Bronchial epithelial cell (primary cell): ENCODE measurements around the gene DUSP7. TPM values are rescaled to one million over a fixed set of nuclear protein-coding genes. Genes with fewer than 3 reads are reported as not detected.

Experiments used
- DNase-seq: peaks from one replicate; pipeline ENCODE4 v3.0.0-alpha.2; 2010; ENCODE audit warnings: low read depth
- FAIRE-seq: peaks from 2 replicates; lab custom pipeline; 2011; peaks lifted over from hg19 to GRCh38; lab: Jason Lieb, UNC
- H3K27me3 ChIP-seq: 2 replicates; pipeline ENCODE4 v1.5.1; 2011; ENCODE audit warnings: low read length; ENCODE audit not compliant: control insufficient read depth, insufficient read depth
- H3K36me3 ChIP-seq: 2 replicates; pipeline ENCODE4 v1.5.1; 2011; ENCODE audit warnings: low read length; ENCODE audit not compliant: control insufficient read depth, insufficient read depth
- H3K4me3 ChIP-seq: 2 replicates; pipeline ENCODE4 v1.5.1; 2011; ENCODE audit warnings: mild to moderate bottlenecking, low read depth, low read length, control low read depth
- CTCF ChIP-seq: IDR thresholded peaks from 2 replicates; pipeline ENCODE4 v1.5.1; 2011; ENCODE audit warnings: mild to moderate bottlenecking, moderate library complexity, low read length, control low read depth, inconsistent platforms; ENCODE audit not compliant: insufficient read depth, severe bottlenecking
- total RNA-seq: library from RNA; depleted of rRNA; stranded (reverse); fragments of >200 nt; gene quantifications from 2 replicates; pipeline ENCODE4 v1.2.1, GENCODE V29; 2014

Gene DUSP7
- total RNA-seq, 1 donor from 2014 or later = 38.2 TPM

- no peak for FAIRE-seq
- Histone ChIP-seq H3K4me3 (no peak overlapping the region), H3K27me3 (no peaks in the 10 kb centered on the region), H3K36me3 (no peaks in the 10 kb centered on the region)
- no peak for DNase-seq
- TF ChIP-seq CTCF = peak; percentile 25
Measured at GRCh38 chr3:52013802-52014598, 42.4 kb downstream of the DUSP7 start.

DNA sequence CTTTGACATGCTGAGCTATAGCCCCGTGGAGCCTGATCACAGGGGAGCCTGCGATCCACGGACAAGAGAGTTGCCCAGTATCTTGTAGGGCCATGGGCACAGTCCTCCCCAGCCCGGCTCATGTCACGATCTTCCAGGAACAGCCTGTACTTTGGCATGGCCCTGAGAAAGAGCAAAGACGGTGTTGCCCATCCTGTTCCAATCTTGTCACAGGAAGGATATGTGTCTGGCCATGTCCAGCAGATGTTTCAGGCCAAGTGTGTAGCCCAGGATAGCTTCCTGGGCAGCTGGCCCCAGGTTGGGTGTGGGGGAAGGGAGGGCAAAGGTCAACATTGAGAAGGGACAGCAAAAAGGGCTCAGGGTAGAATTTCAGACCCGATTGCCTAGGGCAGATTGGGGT, 43.7 kb downstream of the DUSP7 start:
- TF ChIP-seq CTCF = no peak
- H3K36me3 ChIP-seq = no peaks in the 10 kb centered on the region
- no peaks in the 10 kb centered on the region for H3K27me3 ChIP-seq
- H3K4me3 ChIP-seq = no peak overlapping the region
- FAIRE-seq (no peak), DNase-seq (no peak)

DNA sequence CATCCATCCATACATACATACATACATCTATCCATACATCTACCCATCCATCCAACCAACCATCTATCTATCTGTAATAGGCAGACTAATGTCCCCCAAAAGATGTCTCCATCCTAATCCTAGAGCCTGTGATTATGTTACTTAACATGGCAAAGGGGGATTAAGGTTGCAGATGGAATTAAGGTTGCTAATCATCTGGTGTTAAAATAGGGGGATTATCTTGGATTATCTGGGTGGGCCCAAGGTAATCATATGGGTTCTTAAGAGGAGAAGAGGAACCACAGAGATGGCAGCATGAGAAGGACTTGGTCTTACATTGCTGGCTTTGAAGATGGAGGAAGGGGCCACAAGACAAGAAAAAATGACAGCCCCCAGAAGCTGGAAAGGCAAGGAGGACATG, 45.9 kb downstream of the DUSP7 start:
- DNase-seq = no peak

DNA sequence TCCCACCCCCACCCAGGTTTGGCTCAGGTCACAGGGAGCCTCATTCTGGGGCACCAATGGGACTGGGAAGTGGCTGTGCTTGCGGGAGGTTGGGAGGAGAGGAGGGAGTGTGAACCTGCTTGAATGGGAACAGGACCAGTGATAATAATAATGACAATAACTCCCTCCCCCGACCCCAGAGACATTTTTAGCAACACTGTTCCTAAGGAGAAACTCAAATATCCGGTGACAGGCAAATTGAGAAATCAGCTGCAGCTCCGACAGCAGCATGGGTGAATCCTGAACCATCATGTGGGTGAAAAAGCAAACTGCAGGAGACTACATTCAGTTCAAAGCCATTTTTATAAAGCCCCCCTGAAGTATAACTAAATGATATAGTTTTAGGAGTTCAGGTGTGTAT, 49.1 kb downstream of the DUSP7 start:
- FAIRE-seq = no peak

More for the DNA sequence above, 45.9 kb downstream of the DUSP7 start:
- TF ChIP-seq CTCF = no peak
- no peak for FAIRE-seq
- H3K4me3 ChIP-seq = no peak overlapping the region
- no peaks in the 10 kb centered on the region for H3K27me3 ChIP-seq
- no peaks in the 10 kb centered on the region for H3K36me3 ChIP-seq

GRCh38 chr3:52006820-52007133, 49.6 kb downstream of the DUSP7 start:
- no peak for TF ChIP-seq CTCF
- Histone ChIP-seq H3K27me3 (no peaks in the 10 kb centered on the region), H3K4me3 (no peak overlapping the region), H3K36me3 (no peaks in the 10 kb centered on the region)
- DNase-seq (no peak), FAIRE-seq (no peak)

More for the DNA sequence above, 49.1 kb downstream of the DUSP7 start:
- DNase-seq = no peak
- H3K36me3 ChIP-seq = no peaks in the 10 kb centered on the region
- H3K4me3 ChIP-seq = no peak overlapping the region
- H3K27me3 ChIP-seq = no peaks in the 10 kb centered on the region
- TF ChIP-seq CTCF = no peak
